H9 (cell line): Measurements from ENCODE around the gene ODF2. TPM values are rescaled to one million over a fixed set of nuclear protein-coding genes. Genes with fewer than 3 reads are reported as not detected.

Source experiments
- DNase-seq: peaks from one replicate; pipeline ENCODE4 v3.0.0-alpha.2; 2017
- H2AFZ ChIP-seq: one replicate; pipeline ENCODE4 v1.6.1; 2013; ENCODE audit warnings: mild to moderate bottlenecking, low read length, control low read depth, moderate library complexity
- H2AK5ac ChIP-seq: 2 replicates; pipeline ENCODE4 v1.6.1; 2013; ENCODE audit warnings: low read length, control low read depth, mixed read lengths; ENCODE audit not compliant: insufficient read length
- H2BK120ac ChIP-seq: one replicate; pipeline ENCODE4 v1.6.1; 2013; ENCODE audit warnings: low read depth, mild to moderate bottlenecking, low read length, control low read depth, inconsistent platforms; ENCODE audit not compliant: poor library complexity, severe bottlenecking
- H2BK12ac ChIP-seq: 2 replicates; pipeline ENCODE4 v1.6.1; 2013; ENCODE audit warnings: low read length, control low read depth, mixed read lengths, low read depth; ENCODE audit not compliant: insufficient read length
- H2BK15ac ChIP-seq: 2 replicates; pipeline ENCODE4 v1.6.1; 2013; ENCODE audit warnings: low read depth, low read length, control low read depth
- H2BK20ac ChIP-seq: one replicate; pipeline ENCODE4 v1.6.1; 2013; ENCODE audit warnings: low read depth, mild to moderate bottlenecking, low read length, control low read depth, inconsistent platforms; ENCODE audit not compliant: poor library complexity, severe bottlenecking
- H2BK5ac ChIP-seq: 2 replicates; pipeline ENCODE4 v1.6.1; 2013; ENCODE audit warnings: low read length, control low read depth, mixed read lengths; ENCODE audit not compliant: insufficient read length
- H3K14ac ChIP-seq: 2 replicates; pipeline ENCODE4 v1.6.1; 2013; ENCODE audit warnings: low read length, control low read depth; ENCODE audit not compliant: insufficient read depth
- H3K18ac ChIP-seq: 2 replicates; pipeline ENCODE4 v1.6.1; 2013; ENCODE audit warnings: low read depth, mild to moderate bottlenecking, mixed read lengths, low read length, control low read depth; ENCODE audit not compliant: insufficient read length
- H3K23ac ChIP-seq: 2 replicates; pipeline ENCODE4 v1.6.1; 2013; ENCODE audit warnings: low read length, control low read depth, mixed read lengths, low read depth; ENCODE audit not compliant: insufficient read length
- H3K23me2 ChIP-seq: 2 replicates; pipeline ENCODE4 v1.6.1; 2013; ENCODE audit warnings: low read depth, mild to moderate bottlenecking, mixed read lengths, low read length, control low read depth; ENCODE audit not compliant: insufficient read length, poor library complexity, severe bottlenecking
- H3K27ac ChIP-seq: 2 replicates; pipeline ENCODE4 v1.5.1; 2013; ENCODE audit warnings: low read length, control low read depth, mixed read lengths, low read depth; ENCODE audit not compliant: insufficient read length
- H3K27me3 ChIP-seq: 2 replicates; pipeline ENCODE4 v1.6.1; 2013; ENCODE audit warnings: low read length, control low read depth, inconsistent platforms; ENCODE audit not compliant: insufficient read depth
- H3K4ac ChIP-seq: 2 replicates; pipeline ENCODE4 v1.6.1; 2013; ENCODE audit warnings: low read depth, mild to moderate bottlenecking, control low read depth, inconsistent platforms, low read length, moderate library complexity
- H3K4me1 ChIP-seq: 2 replicates; pipeline ENCODE4 v1.6.1; 2013; ENCODE audit warnings: low read length, control low read depth, inconsistent platforms; ENCODE audit not compliant: insufficient read depth
- H3K4me2 ChIP-seq: 2 replicates; pipeline ENCODE4 v1.6.1; 2013; ENCODE audit warnings: low read length, control low read depth, mixed read lengths; ENCODE audit not compliant: insufficient read length, insufficient read depth
- H3K56ac ChIP-seq: 2 replicates; pipeline ENCODE4 v1.6.1; 2013; ENCODE audit warnings: low read depth, mild to moderate bottlenecking, mixed read lengths, low read length, control low read depth; ENCODE audit not compliant: insufficient read length
- H3K79me1 ChIP-seq: 2 replicates; pipeline ENCODE4 v1.6.1; 2013; ENCODE audit warnings: low read depth, mild to moderate bottlenecking, moderate library complexity, low read length, control low read depth, inconsistent platforms; ENCODE audit not compliant: insufficient read depth, poor library complexity, severe bottlenecking
- H3K79me2 ChIP-seq: 2 replicates; pipeline ENCODE4 v1.6.1; 2013; ENCODE audit warnings: low read length, control low read depth, inconsistent platforms; ENCODE audit not compliant: insufficient read depth
- H3K9ac ChIP-seq: 2 replicates; pipeline ENCODE4 v1.6.1; 2013; ENCODE audit warnings: low read length, control low read depth, mixed read lengths; ENCODE audit not compliant: insufficient read length; ENCODE audit errors: extremely low read depth
- H3K9me3 ChIP-seq: one replicate; pipeline ENCODE4 v1.6.1; 2013; ENCODE audit warnings: low read depth, low read length, inconsistent platforms; ENCODE audit not compliant: control insufficient read depth
- H3T11ph ChIP-seq: one replicate; pipeline ENCODE4 v1.6.1; 2013; ENCODE audit warnings: mild to moderate bottlenecking, low read length, control low read depth, inconsistent platforms
- H4K20me1 ChIP-seq: one replicate; pipeline ENCODE4 v1.6.1; 2013; ENCODE audit not compliant: control insufficient read depth, insufficient read length, insufficient read depth
- H4K5ac ChIP-seq: 2 replicates; pipeline ENCODE4 v1.6.1; 2013; ENCODE audit warnings: low read depth, mild to moderate bottlenecking, mixed read lengths, low read length, control low read depth; ENCODE audit not compliant: insufficient read length
- H4K8ac ChIP-seq: replicated peaks from 2 replicates; pipeline ENCODE4 v1.6.1; 2013; ENCODE audit warnings: low read length, control low read depth, mixed read lengths, low read depth; ENCODE audit not compliant: insufficient read length
- H4K91ac ChIP-seq: 2 replicates; pipeline ENCODE4 v1.6.1; 2013; ENCODE audit warnings: low read depth, mild to moderate bottlenecking, moderate library complexity, mixed read lengths, low read length, control low read depth; ENCODE audit not compliant: insufficient read length
- H3K27ac Mint-ChIP-seq, 3 experiments: 2 replicates in 2 of 3; 3 replicates in 1 of 3; pipeline ENCODE4 v1.8.0; 2020 to 2021; ENCODE audit warnings: mixed read lengths in 3 of 3, mild to moderate bottlenecking in 1 of 3, moderate library complexity in 1 of 3
- H3K27me3 Mint-ChIP-seq: 2 replicates; pipeline ENCODE4 v1.8.0; 2021; ENCODE audit warnings: low read depth, mild to moderate bottlenecking, moderate library complexity, mixed read lengths
- H3K36me3 Mint-ChIP-seq, 3 experiments: 2 replicates in 2 of 3; 3 replicates in 1 of 3; pipeline ENCODE4 v1.8.0; 2020 to 2021; ENCODE audit warnings: low read depth in 3 of 3, mixed read lengths in 3 of 3; ENCODE audit not compliant: insufficient read depth in 1 of 3
- H3K4me1 Mint-ChIP-seq, 2 experiments: 2 replicates each; pipeline ENCODE4 v1.8.0; 2020; ENCODE audit warnings: mixed read lengths in 2 of 2
- H3K4me3 Mint-ChIP-seq, 2 experiments: 2 replicates in 1 of 2; 3 replicates in 1 of 2; pipeline ENCODE4 v1.8.0; 2020 to 2021; ENCODE audit warnings: mild to moderate bottlenecking in 2 of 2, mixed read lengths in 2 of 2, moderate library complexity in 1 of 2
- H3K9me3 Mint-ChIP-seq, 2 experiments: 2 replicates in 1 of 2; 3 replicates in 1 of 2; pipeline ENCODE4 v1.8.0; 2020; ENCODE audit warnings: mild to moderate bottlenecking in 2 of 2, mixed read lengths in 2 of 2, moderate library complexity in 1 of 2
- WGBS: extraction: QIAGEN DNeasy Blood & Tissue Kit; methylation state at CpG from one replicate; pipeline ENCODE4 v1.1.7; 2013; ENCODE audit warnings: missing lambda C conversion rate, low lambda C conversion rate, mixed read lengths; ENCODE audit not compliant: insufficient read length; ENCODE audit errors: extremely low coverage; 5-methylcytosine and 5-hydroxymethylcytosine counted together
- total RNA-seq: library from RNA; stranded (reverse); gene quantifications from 2 replicates; pipeline ENCODE4 v1.2.1, GENCODE V29; 2021
- TF ChIP-seq, protein P1 (sequence below): fragments of 200-600 bp; sonication (generic); conservative IDR thresholded peaks from 3 replicates; pipeline ENCODE4 v1.8.0; 2021; ENCODE audit warnings: antibody characterized with exemption, mild to moderate bottlenecking

Gene ODF2
- total RNA-seq, 1 experiment from 2014 or later = 16.7 TPM

DNA sequence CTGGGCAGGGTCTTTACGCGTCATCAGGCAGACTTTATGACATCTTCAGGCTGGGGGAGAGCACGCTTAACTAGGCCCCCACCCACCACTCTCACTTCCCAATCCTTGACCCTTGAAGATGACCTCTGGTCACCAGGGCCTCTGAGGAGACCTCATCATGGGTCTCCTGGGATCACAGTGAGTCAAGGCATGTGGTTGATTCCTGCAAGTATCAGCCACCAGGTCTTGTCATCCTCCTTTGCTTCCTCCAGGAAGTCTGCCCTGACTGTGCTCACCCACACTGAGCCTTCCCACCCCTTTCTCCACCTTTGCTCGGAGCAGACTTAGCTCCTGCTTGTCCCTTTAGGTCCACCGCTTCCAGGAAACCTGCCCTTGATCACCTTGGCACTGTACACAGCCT, 17.3 kb downstream of the ODF2 start:
- H3K9ac ChIP-seq = no peak overlapping the region
- H4K91ac ChIP-seq = no peak overlapping the region
- no peak overlapping the region for H4K5ac ChIP-seq
- TF ChIP-seq, protein P1, sequence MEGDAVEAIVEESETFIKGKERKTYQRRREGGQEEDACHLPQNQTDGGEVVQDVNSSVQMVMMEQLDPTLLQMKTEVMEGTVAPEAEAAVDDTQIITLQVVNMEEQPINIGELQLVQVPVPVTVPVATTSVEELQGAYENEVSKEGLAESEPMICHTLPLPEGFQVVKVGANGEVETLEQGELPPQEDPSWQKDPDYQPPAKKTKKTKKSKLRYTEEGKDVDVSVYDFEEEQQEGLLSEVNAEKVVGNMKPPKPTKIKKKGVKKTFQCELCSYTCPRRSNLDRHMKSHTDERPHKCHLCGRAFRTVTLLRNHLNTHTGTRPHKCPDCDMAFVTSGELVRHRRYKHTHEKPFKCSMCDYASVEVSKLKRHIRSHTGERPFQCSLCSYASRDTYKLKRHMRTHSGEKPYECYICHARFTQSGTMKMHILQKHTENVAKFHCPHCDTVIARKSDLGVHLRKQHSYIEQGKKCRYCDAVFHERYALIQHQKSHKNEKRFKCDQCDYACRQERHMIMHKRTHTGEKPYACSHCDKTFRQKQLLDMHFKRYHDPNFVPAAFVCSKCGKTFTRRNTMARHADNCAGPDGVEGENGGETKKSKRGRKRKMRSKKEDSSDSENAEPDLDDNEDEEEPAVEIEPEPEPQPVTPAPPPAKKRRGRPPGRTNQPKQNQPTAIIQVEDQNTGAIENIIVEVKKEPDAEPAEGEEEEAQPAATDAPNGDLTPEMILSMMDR = no peak
- H3K27ac Mint-ChIP-seq = no peak overlapping the region
- no peaks in the 10 kb centered on the region for H3K4me1 Mint-ChIP-seq
- no peaks in the 10 kb centered on the region for H4K20me1 ChIP-seq
- no peak overlapping the region for H3K56ac ChIP-seq
- no peaks in the 10 kb centered on the region for H3K79me1 ChIP-seq
- H3K79me2 ChIP-seq = no peaks in the 10 kb centered on the region
- peaks cover 2% of the 10 kb centered on the region; the same call in 1 of the 2 replicates for H3K27me3 Mint-ChIP-seq
- H3K36me3 Mint-ChIP-seq = peaks cover 6 to 30% (median 11%) of the 10 kb centered on the region in 3 experiments; a peak in 6 of 7 replicates
- H2BK120ac ChIP-seq = no peak overlapping the region
- no peak overlapping the region for H3K14ac ChIP-seq
- H3K23ac ChIP-seq = no peak overlapping the region
- no peak overlapping the region for H2BK20ac ChIP-seq
- H3T11ph ChIP-seq = no peak overlapping the region
- no peaks in the 10 kb centered on the region for H3K9me3 ChIP-seq
- H3K23me2 ChIP-seq = no peaks in the 10 kb centered on the region
- H2AFZ ChIP-seq = no peak overlapping the region
- H3K27ac ChIP-seq = no peak overlapping the region
- no peaks in the 10 kb centered on the region for H3K4me1 ChIP-seq
- no peak overlapping the region for H2BK5ac ChIP-seq
- no peak overlapping the region for H4K8ac ChIP-seq
- H3K4ac ChIP-seq = no peak overlapping the region
- H2BK12ac ChIP-seq = no peak overlapping the region
- WGBS = no CpG with 5 or more reads among the region's 5 CpGs
- DNase-seq = no peak
- no peak overlapping the region for H3K4me3 Mint-ChIP-seq
- no peaks in the 10 kb centered on the region for H3K27me3 ChIP-seq
- no peak overlapping the region for H2BK15ac ChIP-seq
- no peaks in the 10 kb centered on the region for H3K9me3 Mint-ChIP-seq
- no peak overlapping the region for H2AK5ac ChIP-seq
- H3K4me2 ChIP-seq = no peak overlapping the region
- H3K18ac ChIP-seq = no peak overlapping the region
